ENCODE data around the gene ZIC4.

Gene ZIC4

GRCh38 chr3:147343926-147344325 lies 62.4 kb downstream of the ZIC4 start:
- no peak for DNase-seq (ENCODE audit: low read depth)

GRCh38 chr3:147341727-147342126 lies 64.6 kb downstream of the ZIC4 start:
- TF ChIP-seq CTCF (IDR thresholded peaks at IDR 0.05; ENCODE audit: low read length, missing control alignments) = no peak
- no peak overlapping the region for H3K4me3 ChIP-seq (replicated peaks; ENCODE audit: low read depth, low read length)
- no peak for DNase-seq (ENCODE audit: low read depth)

More at GRCh38 chr3:147343926-147344325, 62.4 kb downstream of the ZIC4 start:
- no peak for TF ChIP-seq CTCF (IDR thresholded peaks at IDR 0.05; ENCODE audit: low read length, missing control alignments)
- no peak overlapping the region for H3K4me3 ChIP-seq (replicated peaks; ENCODE audit: low read depth, low read length)

- DNase-seq (ENCODE audit: low read depth) = no peak
- H3K4me3 ChIP-seq (replicated peaks; ENCODE audit: low read depth, low read length) = no peak overlapping the region
- TF ChIP-seq CTCF (IDR thresholded peaks at IDR 0.05; ENCODE audit: low read length, missing control alignments) = no peak
These were observed 69.6 kb downstream of the ZIC4 start for GRCh38 chr3:147336543-147337278.
